Fibroblast of skin of left quadriceps (primary cell): ENCODE data around the gene YPEL3.
"Not testable (repeated sequence)": the region's sequence is repeated elsewhere in the genome, so short reads cannot be mapped to it uniquely, and the experiment has no call there.

Source experiments
- DNase-seq, 2 experiments: peaks; one replicate each; pipeline ENCODE4 v3.0.0-alpha.2; 2013; ENCODE audit warnings: low read depth in 2 of 2

YPEL3 gene

GRCh38 chr16:30096105-30096861 lies at the start of gene YPEL3:
Gene YPEL3, minus strand, starts transcription at chr16:30096213. Its CDS starts 731 bp downstream, at chr16:30095482.
- peak; percentile 66 to 71 for DNase-seq

DNA sequence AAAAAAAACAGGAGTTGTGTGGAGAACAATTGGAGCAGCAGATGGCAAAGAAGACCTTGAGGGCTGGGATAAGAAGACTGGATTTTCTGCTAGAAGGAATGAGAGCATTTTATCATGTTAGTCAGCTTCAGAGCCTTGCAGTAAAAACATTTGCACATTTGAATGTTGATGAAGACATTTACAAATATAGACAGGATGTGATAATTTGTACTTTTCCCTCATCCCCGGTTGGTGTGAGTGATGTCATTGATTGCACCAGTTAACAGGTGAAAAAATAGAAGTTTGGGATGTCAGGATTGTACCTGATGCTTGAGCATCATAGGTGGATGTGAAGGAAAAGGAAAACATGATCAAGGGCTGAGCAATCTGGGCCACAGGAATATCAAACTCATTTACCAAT lies 49.6 kb upstream of the YPEL3 start:
- no peak for DNase-seq

GRCh38 chr16:30144917-30145316 lies 48.9 kb upstream of the YPEL3 start:
- no peak for DNase-seq

GRCh38 chr16:30144017-30144416 lies 48.0 kb upstream of the YPEL3 start:
- no peak for DNase-seq

DNA sequence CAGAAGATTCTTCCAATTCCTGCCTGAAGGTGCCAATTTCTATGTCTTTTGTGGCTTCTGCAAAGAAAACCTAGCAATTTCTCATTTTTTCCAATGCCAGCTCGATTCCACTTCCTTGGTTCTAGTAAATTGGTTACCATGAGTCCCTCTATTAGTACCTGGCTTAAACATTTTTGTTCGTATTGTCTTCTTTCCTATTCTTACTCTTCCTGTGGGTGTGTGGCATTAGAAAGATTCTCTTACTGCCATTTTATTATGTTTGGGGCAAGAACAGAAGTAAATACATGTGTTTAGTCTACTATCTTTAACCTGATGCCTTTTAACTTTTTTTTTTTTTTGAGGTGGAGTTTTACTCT lies 47.3 kb upstream of the YPEL3 start:
- DNase-seq = no peak

GRCh38 chr16:30142672-30143346 lies 46.8 kb upstream of the YPEL3 start:
- DNase-seq = no peak

GRCh38 chr16:30141750-30142149 lies 45.7 kb upstream of the YPEL3 start:
- DNase-seq = no peak

DNA sequence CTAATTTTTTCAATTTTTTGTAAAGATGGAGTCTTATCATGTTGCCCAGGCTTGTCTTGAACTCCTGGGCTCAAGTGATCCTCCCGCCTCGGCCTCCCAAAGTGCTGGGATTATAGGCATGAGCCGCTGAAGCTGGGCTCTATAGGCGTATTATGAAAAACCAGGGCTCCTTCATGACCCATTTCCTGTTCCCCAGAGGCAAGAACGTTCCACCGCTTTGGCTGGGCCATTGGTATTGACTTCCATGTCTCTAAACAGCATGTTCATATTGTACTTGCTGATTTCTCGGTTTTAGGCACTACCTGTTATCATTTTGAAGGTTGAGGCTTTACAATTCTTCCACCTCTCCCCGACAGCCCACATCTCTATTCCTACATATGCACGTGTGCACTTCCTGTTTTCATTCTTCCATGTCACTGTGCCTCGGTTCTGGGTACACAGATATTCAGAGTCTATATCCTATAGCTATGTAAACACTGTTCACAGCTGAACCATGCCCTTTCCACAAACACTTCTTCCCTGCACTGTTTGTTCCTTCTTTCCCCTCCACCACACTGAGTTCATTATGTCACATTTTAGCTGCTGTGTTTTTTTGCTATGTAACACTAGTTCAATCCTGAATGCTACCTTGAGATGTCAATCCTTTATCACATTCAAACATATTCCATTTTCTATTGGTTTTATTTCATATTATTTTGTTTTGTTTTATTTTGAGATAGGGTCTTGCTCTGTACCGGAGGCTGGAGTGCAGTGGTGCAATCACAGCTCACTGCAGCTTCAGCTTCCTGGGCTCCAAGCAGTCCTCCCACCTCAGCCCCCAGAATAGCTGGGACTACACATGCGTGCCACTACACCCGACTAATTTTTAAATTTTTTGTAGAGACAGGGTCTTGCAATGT lies 43.8 kb upstream of the YPEL3 start:
- DNase-seq = no peak

DNA sequence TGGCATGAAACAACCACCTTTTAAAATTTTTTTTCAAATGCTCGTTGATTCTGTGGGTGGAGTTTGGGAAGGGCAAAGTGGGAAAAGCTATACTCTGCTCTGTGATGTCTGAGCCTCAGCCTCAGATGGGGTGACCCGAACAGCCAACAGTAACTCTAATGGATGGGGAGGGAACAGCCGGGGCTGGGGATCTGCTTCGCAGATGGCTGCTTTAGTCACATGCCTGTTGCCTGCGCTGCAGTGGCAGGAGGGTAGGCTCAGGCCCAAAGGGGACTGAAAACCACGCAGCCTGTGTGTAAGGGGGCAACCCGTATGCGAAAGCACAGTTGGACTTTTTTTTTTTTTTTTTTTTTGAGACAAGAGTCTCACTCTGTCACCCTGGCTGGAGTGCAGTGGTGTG lies 41.9 kb upstream of the YPEL3 start:
- DNase-seq = no peak

GRCh38 chr16:30136971-30137605 lies 41.1 kb upstream of the YPEL3 start:
- no peak for DNase-seq

- no peak for DNase-seq
Observed at GRCh38 chr16:30132591-30132990, 36.6 kb upstream of the YPEL3 start.

- DNase-seq = peak; percentile 22 to 24
Observed at GRCh38 chr16:30131869-30132475, 36.0 kb upstream of the YPEL3 start.

DNA sequence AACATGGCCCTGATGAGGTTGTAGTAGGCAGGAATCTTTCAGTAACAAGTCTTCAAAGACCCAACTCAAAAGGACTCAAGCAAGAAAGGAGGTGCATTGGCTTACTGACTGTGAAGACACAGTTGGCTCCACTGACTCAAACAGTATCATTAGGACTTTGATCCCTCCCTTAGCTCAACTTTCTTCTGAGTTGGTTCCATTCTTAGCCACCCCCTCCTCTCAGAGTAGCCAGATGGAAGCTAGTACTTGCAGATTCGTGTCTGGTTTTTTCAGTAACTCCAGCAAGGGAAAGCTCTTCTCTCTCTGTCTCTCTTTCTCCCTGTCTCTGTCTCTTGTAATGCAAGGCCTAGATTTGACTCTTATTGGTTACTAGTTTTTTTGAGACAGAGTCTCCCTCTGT lies 32.0 kb upstream of the YPEL3 start:
- DNase-seq = no peak

- not testable (repeated sequence) for DNase-seq
Observed at GRCh38 chr16:30125690-30126089, 29.7 kb upstream of the YPEL3 start.

DNA sequence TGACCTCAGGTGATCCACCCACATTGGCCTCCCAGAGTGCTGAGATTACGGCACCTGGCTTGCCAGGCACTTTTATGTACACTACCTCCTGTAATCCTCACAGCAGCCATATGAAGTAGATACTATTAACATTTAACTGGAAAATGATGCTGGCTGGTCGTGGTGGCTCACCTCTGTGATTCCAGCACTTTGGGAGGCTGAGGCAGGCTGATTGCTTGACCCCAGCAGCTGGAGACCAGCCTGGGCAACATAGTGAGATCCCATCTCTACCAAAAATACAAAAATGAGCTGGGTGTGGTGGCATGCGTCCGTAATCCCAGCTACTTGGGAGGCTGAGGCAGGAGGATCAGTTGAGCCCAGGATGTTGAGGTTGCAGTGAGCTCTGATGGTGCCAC lies 29.0 kb upstream of the YPEL3 start:
- DNase-seq = no peak

GRCh38 chr16:30122604-30123160 lies 26.7 kb upstream of the YPEL3 start:
- no peak for DNase-seq

GRCh38 chr16:30121741-30122571 lies 25.9 kb upstream of the YPEL3 start:
- DNase-seq = no peak

- DNase-seq = no peak
Observed at GRCh38 chr16:30120340-30121105, 24.5 kb upstream of the YPEL3 start.

GRCh38 chr16:30119428-30119827 lies 23.4 kb upstream of the YPEL3 start:
- no peak for DNase-seq

GRCh38 chr16:30117768-30118167 lies 21.8 kb upstream of the YPEL3 start:
- no peak for DNase-seq
